GM19455 (cell line): ENCODE results near the gene DNAJC6.

Experiments
- ATAC-seq: cut with Tn5 transposase; IDR thresholded peaks from one replicate; pipeline ENCODE4 v1.9.1; 2021; ENCODE audit not compliant: unreplicated experiment

Gene DNAJC6

DNA sequence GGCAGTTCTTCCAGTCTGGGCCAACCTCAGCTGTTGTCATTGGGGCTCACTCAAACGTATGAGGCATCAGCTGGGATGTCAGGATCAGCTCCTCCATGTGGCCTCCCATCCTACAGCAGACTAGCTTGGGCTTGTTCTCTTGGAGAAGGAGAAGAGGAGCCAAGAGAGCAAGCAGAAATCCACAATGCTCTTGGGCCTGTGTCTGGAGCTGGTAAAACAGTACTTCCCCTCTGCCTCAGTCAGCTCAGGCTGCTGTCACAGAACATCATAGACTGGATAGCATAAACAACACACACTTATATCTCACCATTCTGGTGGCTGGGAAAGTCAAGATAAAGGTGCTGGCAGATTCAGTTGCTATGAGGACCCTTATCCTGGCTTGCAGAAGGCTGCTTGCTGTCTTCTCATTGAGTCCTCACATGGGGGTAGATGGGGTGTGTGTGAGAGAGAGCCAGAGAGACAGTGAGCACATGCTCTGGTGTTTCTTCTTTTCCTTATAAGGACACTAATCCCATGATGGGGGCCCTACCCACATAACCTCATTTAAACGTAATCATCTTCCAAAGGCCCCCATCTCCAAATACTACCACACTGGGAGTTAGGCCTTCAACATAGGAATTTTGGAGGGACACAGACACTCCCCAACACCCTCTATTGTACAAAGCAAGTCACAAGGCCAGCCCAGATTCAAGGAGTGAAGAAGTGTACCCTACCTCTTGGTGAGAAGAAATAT, 16.3 kb upstream of the DNAJC6 start:
- no peak for ATAC-seq

DNA sequence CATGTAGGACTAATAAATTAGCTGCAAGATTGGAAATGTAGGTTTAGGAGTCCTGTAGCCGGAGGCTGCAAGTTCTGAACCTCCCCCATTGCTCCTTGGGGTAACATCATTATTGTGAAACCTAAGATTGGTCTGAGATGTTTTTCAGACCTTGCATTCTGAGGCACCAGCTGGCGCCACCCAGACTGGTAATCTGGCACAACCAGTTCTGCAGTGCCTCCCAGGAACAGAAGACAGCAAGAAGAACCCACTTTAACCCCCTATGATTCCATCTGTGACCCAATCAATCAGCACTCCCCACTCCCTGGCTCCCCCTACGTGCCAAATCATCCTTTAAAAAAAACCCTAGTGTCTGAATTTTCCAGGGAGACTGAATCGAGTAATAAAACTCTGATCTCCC, 11.6 kb upstream of the DNAJC6 start:
- no peak for ATAC-seq

DNA sequence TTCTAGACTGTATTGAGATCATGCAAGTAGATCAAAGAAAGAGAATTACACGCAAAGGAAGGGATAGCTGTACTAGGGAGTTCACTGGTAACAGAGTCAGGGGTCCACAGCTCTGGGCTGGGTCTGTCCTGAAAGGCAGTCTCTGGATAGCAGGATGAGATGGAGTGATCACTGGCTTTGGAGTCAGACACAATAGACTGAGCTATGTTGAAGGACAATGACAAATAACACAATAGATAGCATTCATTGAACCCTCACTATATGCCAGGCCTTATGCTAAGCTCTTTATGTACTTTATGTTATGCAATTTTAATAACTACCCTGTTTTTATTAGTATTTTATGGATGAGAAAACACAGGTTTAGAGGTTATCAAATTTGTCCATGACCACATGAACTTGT, 10.0 kb upstream of the DNAJC6 start:
- ATAC-seq = no peak

- ATAC-seq = no peak
Observed at GRCh38 chr1:65308781-65309303, 501 bp upstream of the DNAJC6 start.

DNA sequence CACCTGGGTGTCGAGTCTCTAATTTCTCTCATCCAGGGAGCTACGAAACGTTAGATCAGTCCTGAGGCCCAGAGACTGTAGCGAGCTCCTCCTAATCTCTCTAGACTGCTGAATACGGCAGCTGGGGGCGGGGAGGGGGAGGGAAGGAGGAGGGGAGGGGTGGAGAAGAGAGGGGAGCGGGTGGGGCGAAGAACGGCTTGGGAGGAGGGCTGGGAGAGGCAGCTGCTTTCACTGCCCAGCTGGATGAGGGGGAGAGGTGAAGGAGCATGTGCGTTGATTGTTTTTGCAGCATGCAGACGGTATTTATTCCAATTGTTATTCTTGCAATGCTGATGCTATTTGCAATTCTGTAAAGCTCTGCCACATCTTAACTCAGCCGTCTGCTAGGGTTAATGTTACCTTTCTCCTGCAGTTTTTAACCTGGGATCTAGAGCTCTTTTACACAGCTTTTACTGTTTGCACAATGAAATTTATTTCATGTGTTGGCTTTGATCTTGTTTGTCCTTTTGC, 790 bp downstream of the DNAJC6 start:
- no peak for ATAC-seq

DNA sequence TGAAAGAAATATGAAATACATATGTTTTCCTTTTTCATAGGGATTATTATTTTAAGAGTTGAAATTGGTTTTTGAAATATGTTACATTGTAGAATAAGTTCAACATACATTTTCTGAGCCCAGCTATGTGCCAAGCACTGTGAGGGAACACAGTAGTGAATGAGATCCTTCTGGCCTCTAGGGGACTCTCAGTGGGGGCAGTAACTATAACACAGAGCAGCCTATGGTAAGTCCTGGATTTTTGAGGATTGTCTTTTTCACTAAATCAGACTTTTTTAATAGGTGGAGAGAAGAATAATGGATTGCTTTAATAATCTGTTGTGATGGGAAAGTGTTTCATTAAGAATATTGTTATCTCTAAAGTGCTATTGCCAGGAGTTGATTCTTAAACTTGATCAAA, 2.4 kb downstream of the DNAJC6 start:
- no peak for ATAC-seq

DNA sequence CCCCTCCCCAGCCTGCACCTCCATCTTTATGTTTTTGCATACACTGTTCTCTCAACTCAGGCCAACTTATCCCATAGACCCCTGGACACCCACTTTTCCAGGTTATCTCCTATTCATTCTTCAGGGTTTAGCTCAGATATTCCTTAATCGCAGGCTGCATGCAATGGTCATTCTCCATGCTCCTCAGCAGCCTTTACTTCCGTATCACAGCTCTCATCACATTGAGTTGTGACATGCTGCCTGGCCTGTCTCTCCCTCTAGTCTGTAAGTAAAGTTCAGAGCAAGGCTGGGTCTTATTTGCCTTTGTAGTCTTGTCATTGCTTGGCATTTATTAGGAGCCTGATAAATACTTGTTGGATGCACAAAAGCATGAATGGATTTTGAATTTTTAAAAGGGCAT, 6.9 kb downstream of the DNAJC6 start:
- no peak for ATAC-seq

DNA sequence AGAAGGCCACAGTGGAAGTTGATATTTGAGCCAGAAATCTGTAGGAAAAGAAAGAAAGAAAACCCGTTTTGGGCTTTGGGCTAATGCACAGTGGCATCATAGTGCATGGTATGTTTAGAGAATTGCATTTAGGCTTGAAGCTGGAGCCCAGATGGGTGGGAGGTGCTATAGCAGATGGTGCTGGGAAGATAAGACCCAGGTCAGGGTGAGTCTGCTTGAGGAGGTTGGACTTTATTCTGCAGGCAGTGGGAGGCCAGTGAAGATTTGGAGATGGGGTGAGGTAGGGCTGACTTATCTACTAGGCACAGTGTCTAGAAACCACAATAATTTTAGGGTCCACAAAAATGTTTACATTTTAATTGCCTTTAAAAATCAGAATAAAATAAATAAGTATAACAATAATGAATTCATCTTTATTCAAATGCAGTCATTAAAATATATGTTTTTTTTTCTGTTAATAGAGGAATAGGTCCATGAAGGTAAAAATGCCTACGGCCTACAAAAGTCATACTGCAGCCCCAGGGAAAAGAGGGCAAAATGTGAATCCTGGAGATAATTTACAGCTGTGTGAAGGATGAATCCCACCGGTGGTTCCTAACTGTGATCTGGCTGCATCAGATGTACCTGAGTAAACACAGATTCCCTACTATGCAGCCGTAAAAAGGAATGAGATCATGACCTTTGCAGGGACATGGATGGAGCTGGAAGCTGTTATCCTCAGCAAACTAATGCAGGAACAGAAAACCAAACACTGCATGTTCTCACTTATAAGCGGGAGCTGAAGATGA, 8.7 kb downstream of the DNAJC6 start:
- no peak for ATAC-seq

DNA sequence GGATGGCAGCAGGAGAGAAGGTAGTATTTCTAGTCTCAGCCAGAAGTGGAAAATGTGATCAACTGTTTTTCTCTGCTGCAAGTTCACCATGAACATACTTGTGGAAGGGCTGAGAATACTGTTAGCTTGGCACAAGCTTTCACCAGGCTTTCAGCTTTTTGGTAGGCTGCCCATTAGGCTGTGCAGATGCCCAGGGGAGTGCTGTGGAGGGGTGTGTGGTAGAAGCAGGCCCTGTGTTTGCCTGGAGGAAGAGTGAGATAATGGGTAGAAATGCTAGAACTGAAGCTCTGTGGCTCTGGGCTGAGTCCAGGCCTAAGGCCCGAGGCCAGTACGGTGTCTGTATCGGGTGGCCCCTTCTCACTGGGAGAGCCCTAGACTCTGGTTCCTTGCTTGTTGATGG, 9.8 kb downstream of the DNAJC6 start:
- ATAC-seq = no peak

GRCh38 chr1:65319754-65320153, 10.4 kb downstream of the DNAJC6 start:
- ATAC-seq = no peak

DNA sequence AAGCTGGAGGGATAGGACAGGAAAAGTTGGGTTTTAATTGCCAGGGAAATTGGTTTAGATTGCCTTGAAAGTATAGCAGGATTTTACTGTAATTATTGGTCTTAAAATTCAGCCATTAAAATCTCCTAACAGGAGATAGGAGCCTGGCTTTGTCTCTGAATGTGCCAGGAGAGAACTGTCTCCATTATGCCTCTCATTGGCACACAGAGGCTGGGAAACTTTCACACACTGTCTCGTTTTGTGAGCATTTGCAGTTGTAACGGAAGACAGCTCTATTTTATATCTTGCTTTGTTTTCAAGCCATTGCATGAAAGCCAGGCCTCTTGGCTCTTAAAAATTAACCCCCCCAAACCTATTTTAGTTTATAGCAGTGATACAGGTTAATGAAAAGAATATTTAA, 12.5 kb downstream of the DNAJC6 start:
- ATAC-seq = no peak

DNA sequence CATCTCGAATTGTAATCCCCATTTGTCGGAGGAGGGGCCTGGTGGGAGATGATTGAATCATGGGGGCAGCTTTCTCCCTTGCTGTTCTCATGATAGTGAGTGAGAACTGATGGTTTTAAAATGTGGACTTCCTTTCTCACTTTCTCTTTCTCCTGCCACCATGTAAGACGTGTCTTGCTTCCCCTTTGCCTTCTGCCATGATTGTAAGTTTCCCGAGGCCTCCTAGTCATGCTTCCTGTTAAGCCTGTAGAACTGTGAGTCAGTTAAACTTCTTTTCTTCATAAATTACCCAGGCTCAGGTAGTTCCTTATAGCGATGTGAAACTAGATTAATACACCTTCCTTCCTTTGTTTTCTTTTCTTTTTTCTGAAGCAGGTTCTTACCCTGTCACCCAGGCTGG, 13.9 kb downstream of the DNAJC6 start:
- no peak for ATAC-seq

DNA sequence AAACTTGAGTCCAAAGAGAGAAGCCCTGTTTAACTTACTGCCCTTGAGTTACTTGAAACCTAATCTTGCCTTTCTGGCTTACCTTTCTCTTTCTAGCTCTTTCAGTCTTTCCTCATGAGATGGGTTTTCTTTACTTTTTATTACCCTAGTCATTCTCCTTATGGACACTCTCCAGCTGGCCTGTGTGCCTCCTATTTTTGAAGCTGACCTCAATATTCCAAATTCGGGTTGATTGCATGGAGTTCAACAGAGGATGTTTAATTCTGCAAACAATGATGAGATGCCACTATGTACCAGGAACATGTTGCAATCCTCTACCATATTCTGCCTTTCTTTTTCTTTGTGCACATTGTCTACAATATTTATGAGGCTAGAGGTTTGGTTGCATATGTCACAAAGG, 20.7 kb downstream of the DNAJC6 start:
- ATAC-seq = no peak

DNA sequence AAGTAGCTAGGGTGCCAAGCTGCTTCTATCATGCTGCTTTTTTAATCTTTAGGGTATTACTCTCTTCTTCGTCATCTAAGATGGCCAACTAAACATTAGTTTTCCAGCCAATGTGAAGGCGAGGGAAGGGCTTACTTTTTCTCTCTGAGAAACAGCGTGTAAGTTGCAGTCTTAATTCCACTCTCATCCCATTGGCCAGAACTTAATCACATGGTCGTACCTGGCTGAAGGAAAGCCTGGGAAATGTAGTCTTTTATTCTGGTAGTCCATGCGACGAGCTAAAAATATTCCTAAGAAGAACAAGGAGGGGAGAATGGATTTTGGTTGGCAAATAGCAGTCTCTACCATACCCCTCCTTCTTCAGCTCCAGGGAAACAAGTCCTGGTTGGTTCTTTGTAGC, 21.5 kb downstream of the DNAJC6 start:
- no peak for ATAC-seq

DNA sequence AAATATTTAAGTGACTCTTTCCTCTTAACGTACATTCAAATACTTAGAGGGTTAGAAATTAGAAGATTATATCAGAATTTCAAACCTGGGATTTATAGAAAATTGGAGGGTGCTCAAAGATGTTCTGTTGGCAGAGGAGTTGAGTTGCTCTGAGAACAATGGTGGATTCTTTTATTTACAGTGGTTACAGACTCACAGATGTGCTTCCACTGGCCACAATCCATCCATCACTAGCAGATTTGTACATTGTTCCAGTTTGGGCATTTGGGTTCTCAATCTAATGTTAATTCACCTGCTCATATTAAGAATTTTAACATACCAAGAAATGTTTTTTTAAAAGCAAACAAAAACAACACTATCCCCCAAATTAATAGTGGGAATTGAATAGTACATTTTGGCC, 23.5 kb downstream of the DNAJC6 start:
- ATAC-seq = no peak

DNA sequence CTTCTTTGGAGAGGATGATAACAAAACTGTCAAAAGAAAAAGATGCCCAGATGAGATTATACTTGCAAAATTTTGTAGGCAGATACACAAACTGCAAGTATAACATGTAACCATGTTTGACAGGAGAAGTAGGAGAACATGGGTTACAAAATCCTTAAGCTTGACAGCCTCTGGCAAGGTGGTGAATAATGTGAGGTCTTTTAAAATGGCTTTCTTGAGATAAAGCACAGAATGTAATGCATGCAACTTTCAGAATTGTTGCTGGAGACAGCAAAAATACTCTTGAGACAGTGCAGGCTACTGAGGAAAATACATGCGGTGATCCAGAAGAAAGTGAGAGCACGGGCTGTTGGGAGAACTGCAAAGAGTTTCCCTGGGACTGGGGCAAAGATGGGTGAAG, 24.7 kb downstream of the DNAJC6 start:
- no peak for ATAC-seq

- no peak for ATAC-seq
Observed at GRCh38 chr1:65339866-65340468, 30.6 kb downstream of the DNAJC6 start.

GRCh38 chr1:65341381-65341780, 32.0 kb downstream of the DNAJC6 start:
- no peak for ATAC-seq

GRCh38 chr1:65343286-65343685, 33.9 kb downstream of the DNAJC6 start:
- no peak for ATAC-seq

- no peak for ATAC-seq
Observed at GRCh38 chr1:65344171-65344814, 35.0 kb downstream of the DNAJC6 start.

- no peak for ATAC-seq
Observed at GRCh38 chr1:65346190-65346589, 36.8 kb downstream of the DNAJC6 start.
